HepG2 (cell line): ENCODE data around the gene HMGN4. TPM values are rescaled to one million over a fixed set of nuclear protein-coding genes. Genes with fewer than 3 reads are reported as not detected.

Experiments used
- CEBPZ ChIP-seq: IDR thresholded peaks from 2 replicates; pipeline ENCODE4 v1.6.1; 2012; ENCODE audit warnings: low read length, improper control_type of control experiment
- KDM6A ChIP-seq: IDR thresholded peaks from 2 replicates; pipeline ENCODE4 v1.6.1; 2016; ENCODE audit warnings: low read depth
- MAFK ChIP-seq, 2 experiments: IDR thresholded peaks in 1 of 2; conservative IDR thresholded peaks in 1 of 2; 2 replicates each; pipeline ENCODE4 v1.6.1; 2011; ENCODE audit warnings: improper control_type of control experiment in 2 of 2, low read length in 2 of 2
- NR2C2 ChIP-seq: sonication (generic); formaldehyde crosslinking; IDR thresholded peaks from 2 replicates; pipeline ENCODE4 v1.4.0; 2020; ENCODE audit warnings: missing genetic modification reagents, mild to moderate bottlenecking, moderate library complexity, borderline replicate concordance
- NR2F2 ChIP-seq: IDR thresholded peaks from 2 replicates; pipeline ENCODE4 v1.6.1; 2012; ENCODE audit warnings: low read depth, inconsistent platforms, borderline replicate concordance
- POLR2AphosphoS2 ChIP-seq: IDR thresholded peaks from 2 replicates; pipeline ENCODE4 v1.6.1; 2011; ENCODE audit warnings: low read depth, low read length, improper control_type of control experiment
- TRIM24 ChIP-seq: sonication (generic); formaldehyde crosslinking; IDR thresholded peaks from 2 replicates; pipeline ENCODE4 v1.8.0; 2022; ENCODE audit warnings: mild to moderate bottlenecking, missing genetic modification reagents
- XBP1 ChIP-seq: sonication (generic); formaldehyde crosslinking; IDR thresholded peaks from 2 replicates; pipeline ENCODE4 v1.5.0; 2020; ENCODE audit warnings: missing genetic modification reagents
- ZBTB38 ChIP-seq: sonication (generic); formaldehyde crosslinking; IDR thresholded peaks from 2 replicates; pipeline ENCODE4 v1.5.1; 2020; ENCODE audit warnings: mild to moderate bottlenecking, missing genetic modification reagents
- ZFP82 ChIP-seq: sonication (generic); formaldehyde crosslinking; IDR thresholded peaks from 2 replicates; pipeline ENCODE4 v1.5.1; 2020; ENCODE audit warnings: mild to moderate bottlenecking, missing genetic modification reagents, borderline replicate concordance
- ZKSCAN5 ChIP-seq: sonication (generic); formaldehyde crosslinking; IDR thresholded peaks from 2 replicates; pipeline ENCODE4 v1.5.1; 2020; ENCODE audit warnings: mild to moderate bottlenecking, missing genetic modification reagents
- ZNF343 ChIP-seq: sonication (generic); formaldehyde crosslinking; IDR thresholded peaks from 2 replicates; pipeline ENCODE4 v1.4.0; 2020; ENCODE audit warnings: mild to moderate bottlenecking, missing genetic modification reagents
- ZNF484 ChIP-seq: sonication (generic); formaldehyde crosslinking; IDR thresholded peaks from 2 replicates; pipeline ENCODE4 v1.5.1; 2020; ENCODE audit warnings: mild to moderate bottlenecking, low read depth, missing genetic modification reagents, borderline replicate concordance
- ZNF674 ChIP-seq: sonication (generic); formaldehyde crosslinking; IDR thresholded peaks from 2 replicates; pipeline ENCODE4 v1.5.0; 2020; ENCODE audit warnings: low read depth, mild to moderate bottlenecking, missing genetic modification reagents
- ZNF850 ChIP-seq: sonication (generic); formaldehyde crosslinking; conservative IDR thresholded peaks from 2 replicates; pipeline ENCODE4 v1.9.0; 2021; ENCODE audit warnings: mild to moderate bottlenecking, missing genetic modification reagents
- ZSCAN20 ChIP-seq: sonication (generic); formaldehyde crosslinking; IDR thresholded peaks from 2 replicates; pipeline ENCODE4 v1.4.0; 2020; ENCODE audit warnings: missing genetic modification reagents, mild to moderate bottlenecking, borderline replicate concordance
- polyA plus RNA-seq, 8 experiments: library from polyadenylated mRNA; depleted of rRNA in 3 of 8; stranded (reverse) in 7 of 8; unstranded in 1 of 8; fragments of >200 nt; fragmentation: Illumina TruSeq in 4 of 8; extraction: Trizol in 4 of 8; gene quantifications; 2 replicates each; pipeline versions ENCODE4 v1.2.1 to v1.2.3, GENCODE V29; 2011 to 2016; ENCODE audit warnings: low read depth in 4 of 8, missing spikeins in 1 of 8, mixed read lengths in 1 of 8; ENCODE audit not compliant: insufficient read depth in 1 of 8
- total RNA-seq, 5 experiments: library from RNA; depleted of rRNA; stranded (reverse); fragments of >200 nt; fragmentation: Illumina TruSeq; extraction: Trizol; gene quantifications; 2 replicates each; pipeline ENCODE4 v1.2.3, GENCODE V29; 2016; ENCODE audit warnings: low read depth in 1 of 5
- TF ChIP-seq, protein P1 (sequence below): sonication (generic); formaldehyde crosslinking; IDR thresholded peaks from 2 replicates; pipeline ENCODE4 v1.4.0; 2020; ENCODE audit warnings: missing genetic modification reagents, mild to moderate bottlenecking, borderline replicate concordance
- TF ChIP-seq, protein P2 (sequence below): sonication (generic); formaldehyde crosslinking; IDR thresholded peaks from 2 replicates; pipeline ENCODE4 v1.4.0; 2020; ENCODE audit warnings: missing genetic modification reagents, borderline replicate concordance
- TF ChIP-seq, protein P3 (sequence below): sonication (generic); formaldehyde crosslinking; IDR thresholded peaks from 2 replicates; pipeline ENCODE4 v1.5.1; 2020; ENCODE audit warnings: missing genetic modification reagents, mild to moderate bottlenecking, borderline replicate concordance
- TF ChIP-seq, protein P4 (sequence below): IDR thresholded peaks from 2 replicates; pipeline ENCODE4 v1.6.1; 2012; ENCODE audit warnings: inconsistent platforms

HMGN4 gene
- total and polyA plus RNA-seq, 2 of the 13 experiments (the other 11 are each of a cell fraction or from before 2014, with no cell fraction given), result 39.9 to 52.1 TPM

DNA sequence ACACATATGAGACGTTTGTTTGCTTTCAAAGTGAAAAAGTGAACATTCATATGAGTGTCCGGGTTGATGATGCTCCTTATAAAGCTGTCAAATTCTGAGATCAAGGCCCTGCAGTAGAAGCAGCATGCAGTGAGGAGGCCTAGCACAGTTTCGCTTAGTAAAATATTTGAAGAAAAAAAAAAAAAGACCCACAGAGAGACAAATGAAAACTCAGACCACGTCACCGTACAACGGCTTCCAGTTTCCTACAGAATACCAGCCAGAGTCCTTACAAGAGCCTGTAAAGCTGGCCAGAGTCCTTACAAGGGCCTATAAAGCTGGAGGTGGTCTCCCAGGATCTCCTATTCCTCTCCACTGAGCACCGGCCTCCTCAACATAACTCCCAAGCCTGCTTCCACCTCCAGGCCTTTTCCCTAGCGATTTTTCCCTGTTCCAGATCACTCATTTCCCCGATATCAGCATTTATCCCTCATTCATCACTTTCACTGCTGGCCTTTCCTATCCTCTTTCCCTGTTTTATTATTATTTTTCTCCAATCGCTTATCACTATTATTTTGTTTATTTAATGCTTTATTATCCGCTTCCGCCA, 1.5 kb upstream of the HMGN4 start (continued):
- TF ChIP-seq, protein P1, sequence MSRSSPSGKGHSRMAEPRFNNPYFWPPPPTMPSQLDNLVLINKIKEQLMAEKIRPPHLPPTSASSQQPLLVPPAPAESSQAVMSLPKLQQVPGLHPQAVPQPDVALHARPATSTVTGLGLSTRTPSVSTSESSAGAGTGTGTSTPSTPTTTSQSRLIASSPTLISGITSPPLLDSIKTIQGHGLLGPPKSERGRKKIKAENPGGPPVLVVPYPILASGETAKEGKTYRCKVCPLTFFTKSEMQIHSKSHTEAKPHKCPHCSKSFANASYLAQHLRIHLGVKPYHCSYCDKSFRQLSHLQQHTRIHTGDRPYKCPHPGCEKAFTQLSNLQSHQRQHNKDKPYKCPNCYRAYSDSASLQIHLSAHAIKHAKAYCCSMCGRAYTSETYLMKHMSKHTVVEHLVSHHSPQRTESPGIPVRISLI (CRISPR knock-in tag), result no peak
- TF ChIP-seq POLR2AphosphoS2, result no peak
- no peak for TF ChIP-seq ZNF343 (CRISPR knock-in tag)
- TF ChIP-seq ZSCAN20 (CRISPR knock-in tag), result 0 out of 2 replicates have a peak, but pooled peaks have one; percentile 23
- TF ChIP-seq, protein P2, sequence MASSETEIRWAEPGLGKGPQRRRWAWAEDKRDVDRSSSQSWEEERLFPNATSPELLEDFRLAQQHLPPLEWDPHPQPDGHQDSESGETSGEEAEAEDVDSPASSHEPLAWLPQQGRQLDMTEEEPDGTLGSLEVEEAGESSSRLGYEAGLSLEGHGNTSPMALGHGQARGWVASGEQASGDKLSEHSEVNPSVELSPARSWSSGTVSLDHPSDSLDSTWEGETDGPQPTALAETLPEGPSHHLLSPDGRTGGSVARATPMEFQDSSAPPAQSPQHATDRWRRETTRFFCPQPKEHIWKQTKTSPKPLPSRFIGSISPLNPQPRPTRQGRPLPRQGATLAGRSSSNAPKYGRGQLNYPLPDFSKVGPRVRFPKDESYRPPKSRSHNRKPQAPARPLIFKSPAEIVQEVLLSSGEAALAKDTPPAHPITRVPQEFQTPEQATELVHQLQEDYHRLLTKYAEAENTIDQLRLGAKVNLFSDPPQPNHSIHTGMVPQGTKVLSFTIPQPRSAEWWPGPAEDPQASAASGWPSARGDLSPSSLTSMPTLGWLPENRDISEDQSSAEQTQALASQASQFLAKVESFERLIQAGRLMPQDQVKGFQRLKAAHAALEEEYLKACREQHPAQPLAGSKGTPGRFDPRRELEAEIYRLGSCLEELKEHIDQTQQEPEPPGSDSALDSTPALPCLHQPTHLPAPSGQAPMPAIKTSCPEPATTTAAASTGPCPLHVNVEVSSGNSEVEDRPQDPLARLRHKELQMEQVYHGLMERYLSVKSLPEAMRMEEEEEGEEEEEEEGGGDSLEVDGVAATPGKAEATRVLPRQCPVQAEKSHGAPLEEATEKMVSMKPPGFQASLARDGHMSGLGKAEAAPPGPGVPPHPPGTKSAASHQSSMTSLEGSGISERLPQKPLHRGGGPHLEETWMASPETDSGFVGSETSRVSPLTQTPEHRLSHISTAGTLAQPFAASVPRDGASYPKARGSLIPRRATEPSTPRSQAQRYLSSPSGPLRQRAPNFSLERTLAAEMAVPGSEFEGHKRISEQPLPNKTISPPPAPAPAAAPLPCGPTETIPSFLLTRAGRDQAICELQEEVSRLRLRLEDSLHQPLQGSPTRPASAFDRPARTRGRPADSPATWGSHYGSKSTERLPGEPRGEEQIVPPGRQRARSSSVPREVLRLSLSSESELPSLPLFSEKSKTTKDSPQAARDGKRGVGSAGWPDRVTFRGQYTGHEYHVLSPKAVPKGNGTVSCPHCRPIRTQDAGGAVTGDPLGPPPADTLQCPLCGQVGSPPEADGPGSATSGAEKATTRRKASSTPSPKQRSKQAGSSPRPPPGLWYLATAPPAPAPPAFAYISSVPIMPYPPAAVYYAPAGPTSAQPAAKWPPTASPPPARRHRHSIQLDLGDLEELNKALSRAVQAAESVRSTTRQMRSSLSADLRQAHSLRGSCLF, result 0 out of 2 replicates have a peak, but pooled peaks have one; percentile 21
- peak; percentile 63 to 77 for TF ChIP-seq MAFK (conservative IDR thresholded peaks at IDR 0.05 in 1 of 2, IDR thresholded peaks at IDR 0.05 in 1 of 2; ENCODE audit: low read length in 2 of 2)
- TF ChIP-seq NR2C2, result no peak
- TF ChIP-seq ZNF850, result 0 out of 2 replicates have a peak, but pooled peaks have one; percentile 22
- no peak for TF ChIP-seq ZBTB38 (CRISPR knock-in tag)
- TF ChIP-seq, protein P3, sequence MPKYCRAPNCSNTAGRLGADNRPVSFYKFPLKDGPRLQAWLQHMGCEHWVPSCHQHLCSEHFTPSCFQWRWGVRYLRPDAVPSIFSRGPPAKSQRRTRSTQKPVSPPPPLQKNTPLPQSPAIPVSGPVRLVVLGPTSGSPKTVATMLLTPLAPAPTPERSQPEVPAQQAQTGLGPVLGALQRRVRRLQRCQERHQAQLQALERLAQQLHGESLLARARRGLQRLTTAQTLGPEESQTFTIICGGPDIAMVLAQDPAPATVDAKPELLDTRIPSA (CRISPR knock-in tag), result no peak
- TF ChIP-seq ZNF674 (CRISPR knock-in tag), result no peak
- no peak for TF ChIP-seq CEBPZ
- no peak for TF ChIP-seq ZKSCAN5
- no peak for TF ChIP-seq ZNF484 (CRISPR knock-in tag)
- TF ChIP-seq, protein P4, sequence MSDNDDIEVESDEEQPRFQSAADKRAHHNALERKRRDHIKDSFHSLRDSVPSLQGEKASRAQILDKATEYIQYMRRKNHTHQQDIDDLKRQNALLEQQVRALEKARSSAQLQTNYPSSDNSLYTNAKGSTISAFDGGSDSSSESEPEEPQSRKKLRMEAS, result 0 out of 2 replicates have a peak, but pooled peaks have one; percentile 18
- TF ChIP-seq KDM6A, result no peak
- no peak for TF ChIP-seq NR2F2
- TF ChIP-seq TRIM24, result no peak
- TF ChIP-seq XBP1 (CRISPR knock-in tag), result no peak
- no peak for TF ChIP-seq ZFP82 (CRISPR knock-in tag)
